T-helper 1 cell treated with Interleukin-12 subunit alpha and Interleukin-12 subunit beta and Interleukin-4 antibody, amounts not matched to agents 30 μg/mL and 1 μg/mL, for 36 hours (primary cell): Measurements from ENCODE around the gene PIGL.

Experiments used
- H3K27ac Mint-ChIP-seq: one replicate; pipeline ENCODE4 v1.8.0; 2021; ENCODE audit warnings: mild to moderate bottlenecking, mixed read lengths
- H3K27me3 Mint-ChIP-seq: one replicate; pipeline ENCODE4 v1.8.0; 2021; ENCODE audit warnings: low read depth, mixed read lengths
- H3K36me3 Mint-ChIP-seq: one replicate; pipeline ENCODE4 v1.8.0; 2021; ENCODE audit warnings: low read depth, mixed read lengths
- H3K4me1 Mint-ChIP-seq: one replicate; pipeline ENCODE4 v1.8.0; 2021; ENCODE audit warnings: low read depth, mixed read lengths
- H3K4me3 Mint-ChIP-seq: one replicate; pipeline ENCODE4 v1.8.0; 2021; ENCODE audit warnings: mild to moderate bottlenecking, moderate library complexity, mixed read lengths
- H3K9me3 Mint-ChIP-seq: one replicate; pipeline ENCODE4 v1.8.0; 2021; ENCODE audit warnings: mixed read lengths

The PIGL gene

DNA sequence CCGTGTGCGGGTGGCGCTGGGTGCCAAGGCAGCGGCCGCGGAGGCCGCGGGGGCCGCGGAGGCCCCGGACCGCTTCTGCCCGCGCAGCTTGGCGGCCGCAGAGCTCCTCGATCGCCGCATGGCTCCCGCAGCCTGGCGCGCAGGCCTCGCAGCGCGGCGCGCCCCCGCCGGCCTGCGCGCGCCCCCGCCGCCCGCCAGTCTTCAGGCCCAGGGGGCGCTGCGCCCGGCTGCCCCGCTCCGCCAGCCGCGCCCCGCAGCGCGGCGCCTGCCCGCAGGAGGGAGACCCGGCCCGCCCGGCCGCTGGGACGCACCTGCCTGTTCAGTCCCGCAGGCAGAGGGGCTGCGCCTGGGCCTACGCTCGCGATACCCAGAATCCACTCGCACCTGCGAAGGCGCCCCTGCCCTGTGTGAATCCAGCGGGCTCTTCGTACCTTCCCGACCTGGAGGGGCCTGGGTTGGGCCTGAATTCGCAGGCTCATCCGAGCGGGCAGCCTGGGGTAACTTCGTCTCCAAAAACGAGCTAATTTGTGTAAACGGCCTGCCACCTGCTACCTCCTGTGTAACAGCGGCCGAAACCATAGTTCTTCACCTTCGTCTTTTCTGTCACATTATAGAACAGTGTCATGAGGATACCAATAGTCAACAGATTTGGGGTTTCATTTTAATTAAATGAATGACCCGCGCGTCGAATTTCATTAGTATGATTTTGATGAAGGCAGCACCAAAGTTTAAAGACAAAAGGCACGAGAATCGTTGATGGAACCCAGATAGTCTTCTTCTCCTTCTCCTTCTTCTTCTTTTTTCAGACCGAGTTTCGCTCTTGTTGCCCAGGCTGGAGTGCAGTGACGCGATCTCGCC lies 136.5 kb downstream of the PIGL start, which contains the start of gene CENPV:
Gene CENPV, minus strand, starts transcription at position 153 of the 858 bp plus-strand sequence. Its CDS starts 33 bp downstream, at position 120.
- no peaks in the 10 kb centered on the region for H3K36me3 Mint-ChIP-seq
- H3K27me3 Mint-ChIP-seq = peaks cover 34% of the 10 kb centered on the region
- H3K4me3 Mint-ChIP-seq = peak within 1 kb of the TSS; percentile 89
- peak within 1 kb of the TSS; percentile 59 for H3K27ac Mint-ChIP-seq
- H3K4me1 Mint-ChIP-seq = peaks cover 21% of the 10 kb centered on the region
- H3K9me3 Mint-ChIP-seq = no peaks in the 10 kb centered on the region

- Mint-ChIP-seq H3K4me3 (peak overlapping the region; percentile 77), H3K27me3 (peaks cover 35% of the 10 kb centered on the region), H3K9me3 (no peaks in the 10 kb centered on the region), H3K4me1 (peaks cover 19% of the 10 kb centered on the region), H3K27ac (no peak overlapping the region), H3K36me3 (no peaks in the 10 kb centered on the region)
Measured at GRCh38 chr17:16354585-16354984, 137.6 kb downstream of the PIGL start.

DNA sequence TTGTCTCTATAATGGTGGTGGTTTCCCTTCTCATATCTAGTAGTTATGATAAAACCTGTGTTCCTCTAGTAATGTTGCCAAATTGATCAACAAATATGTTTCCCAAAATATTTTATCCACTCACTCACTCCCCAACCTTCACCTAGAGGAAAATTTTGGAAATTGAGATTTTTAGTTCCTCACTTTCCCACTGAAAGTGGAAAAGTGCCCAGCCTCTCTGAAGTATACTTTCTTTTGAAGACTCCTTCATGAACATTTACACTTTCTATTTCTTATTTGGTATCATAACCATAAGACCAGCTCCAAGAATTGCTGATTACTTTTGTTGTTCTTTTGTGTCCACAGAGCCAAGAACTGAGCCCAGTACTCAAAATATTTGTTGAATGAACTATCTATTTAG lies 141.4 kb downstream of the PIGL start:
- H3K27me3 Mint-ChIP-seq = peaks cover 25% of the 10 kb centered on the region
- no peaks in the 10 kb centered on the region for H3K36me3 Mint-ChIP-seq
- peaks cover 4% of the 10 kb centered on the region for H3K4me1 Mint-ChIP-seq
- no peak overlapping the region for H3K27ac Mint-ChIP-seq
- no peaks in the 10 kb centered on the region for H3K9me3 Mint-ChIP-seq
- H3K4me3 Mint-ChIP-seq = no peak overlapping the region

DNA sequence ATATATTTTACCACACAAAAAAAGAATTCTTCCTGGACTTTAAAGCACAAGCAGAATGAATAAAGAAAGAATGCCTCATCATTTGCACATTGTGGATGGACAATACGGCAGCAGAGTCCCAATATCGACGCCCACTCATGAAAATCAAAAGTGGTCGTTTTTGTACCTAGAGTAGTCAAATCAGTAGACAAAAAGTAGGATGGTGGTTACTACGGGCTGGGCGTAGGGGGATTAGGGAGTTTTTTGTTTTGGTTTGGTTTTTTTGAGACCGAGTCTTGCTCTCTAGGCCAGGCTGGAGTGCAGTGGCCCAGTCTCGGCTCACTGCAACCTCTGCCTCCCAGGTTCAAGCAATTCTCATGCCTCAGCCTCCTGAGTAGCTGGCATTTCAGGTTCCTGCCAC lies 144.9 kb downstream of the PIGL start:
- H3K4me3 Mint-ChIP-seq = no peak overlapping the region
- peaks cover 9% of the 10 kb centered on the region for H3K27me3 Mint-ChIP-seq

GRCh38 chr17:16363749-16364536 lies 146.9 kb downstream of the PIGL start:
- no peak overlapping the region for H3K27ac Mint-ChIP-seq
- H3K36me3 Mint-ChIP-seq = no peaks in the 10 kb centered on the region
- peaks cover 2% of the 10 kb centered on the region for H3K4me1 Mint-ChIP-seq
- no peaks in the 10 kb centered on the region for H3K9me3 Mint-ChIP-seq
- H3K27me3 Mint-ChIP-seq = no peaks in the 10 kb centered on the region
- no peak overlapping the region for H3K4me3 Mint-ChIP-seq

More for the DNA sequence above, 144.9 kb downstream of the PIGL start:
- H3K9me3 Mint-ChIP-seq = no peaks in the 10 kb centered on the region
- no peak overlapping the region for H3K27ac Mint-ChIP-seq
- H3K36me3 Mint-ChIP-seq = no peaks in the 10 kb centered on the region
- H3K4me1 Mint-ChIP-seq = peaks cover 2% of the 10 kb centered on the region

DNA sequence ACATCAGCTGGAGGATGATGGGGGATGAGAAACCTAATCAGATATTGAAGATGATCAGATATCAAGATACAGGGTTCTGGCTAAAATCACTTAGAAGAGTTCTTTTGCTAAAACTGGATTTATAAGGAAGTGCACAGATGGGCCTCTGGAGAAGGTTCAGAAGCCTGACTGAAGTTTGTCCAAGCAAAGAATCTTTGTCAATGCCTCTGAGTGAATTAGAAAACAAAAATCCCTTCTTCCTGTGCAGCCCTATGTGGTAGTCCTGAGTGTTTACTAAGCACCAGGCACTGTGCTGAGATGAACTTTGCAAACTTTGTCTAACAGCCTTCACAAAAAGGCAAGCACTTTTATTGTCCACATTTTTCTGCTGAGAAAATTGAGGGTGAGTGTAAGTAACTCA lies 147.6 kb downstream of the PIGL start:
- Mint-ChIP-seq H3K27ac (no peak overlapping the region), H3K9me3 (no peaks in the 10 kb centered on the region), H3K27me3 (no peaks in the 10 kb centered on the region), H3K4me3 (no peak overlapping the region), H3K36me3 (no peaks in the 10 kb centered on the region), H3K4me1 (peaks cover 2% of the 10 kb centered on the region)

DNA sequence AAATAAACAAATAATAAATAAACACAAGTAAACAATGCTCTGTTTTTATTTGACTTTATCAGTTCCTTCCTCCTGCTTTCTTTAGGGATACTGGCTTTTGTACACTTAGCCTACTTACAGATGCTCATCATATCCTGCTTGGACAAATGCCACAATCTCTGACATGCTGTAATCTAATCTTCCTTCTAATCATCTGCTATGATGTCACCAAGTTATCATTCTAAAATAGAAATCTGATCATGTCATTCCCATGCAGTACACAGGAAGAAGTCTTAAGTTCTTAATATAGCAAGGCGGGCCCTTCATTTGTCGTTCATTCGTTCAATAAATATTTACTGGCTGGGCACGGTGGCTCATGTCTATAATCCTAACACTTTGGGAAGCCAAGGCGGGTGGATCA lies 154.7 kb downstream of the PIGL start:
- Mint-ChIP-seq H3K27ac (no peak overlapping the region), H3K36me3 (no peaks in the 10 kb centered on the region), H3K27me3 (peaks cover 4% of the 10 kb centered on the region), H3K4me1 (no peaks in the 10 kb centered on the region), H3K9me3 (no peaks in the 10 kb centered on the region), H3K4me3 (no peak overlapping the region)

GRCh38 chr17:16374146-16374938 lies 157.3 kb downstream of the PIGL start:
- no peaks in the 10 kb centered on the region for H3K9me3 Mint-ChIP-seq
- H3K36me3 Mint-ChIP-seq = no peaks in the 10 kb centered on the region
- no peak overlapping the region for H3K4me3 Mint-ChIP-seq
- peaks cover 4% of the 10 kb centered on the region for H3K27me3 Mint-ChIP-seq
- H3K27ac Mint-ChIP-seq = no peak overlapping the region
- no peaks in the 10 kb centered on the region for H3K4me1 Mint-ChIP-seq
